Activated CD4-positive, alpha-beta T cell treated with anti-CD3 and anti-CD28 coated beads, Interleukin-2, amount 50 U/mL, for 4 hours (primary cell): ENCODE measurements around the gene FXYD5.
"Not testable (repeated sequence)": the region's sequence is repeated elsewhere in the genome, so short reads cannot be mapped to it uniquely, and the experiment has no call there.

Experiments
- DNase-seq, 2 experiments: peaks; one replicate each; pipeline ENCODE4 v3.0.0-alpha.2; 2020

Gene FXYD5

GRCh38 chr19:35194012-35194984, 39.8 kb downstream of the FXYD5 start:
- DNase-seq: no peak

- DNase-seq: no peak
Observed at GRCh38 chr19:35195830-35196229, 41.3 kb downstream of the FXYD5 start.

- not testable (repeated sequence) for DNase-seq
Observed at GRCh38 chr19:35196861-35197260, 42.3 kb downstream of the FXYD5 start.

GRCh38 chr19:35199481-35199880, 44.9 kb downstream of the FXYD5 start:
- no peak for DNase-seq

- DNase-seq: no peak
Observed at GRCh38 chr19:35202722-35203688, 48.5 kb downstream of the FXYD5 start.

- no peak for DNase-seq
Observed at GRCh38 chr19:35204799-35205732, 50.5 kb downstream of the FXYD5 start.

GRCh38 chr19:35205733-35206323, 51.3 kb downstream of the FXYD5 start:
- no peak for DNase-seq

GRCh38 chr19:35206379-35206778, 51.8 kb downstream of the FXYD5 start:
- DNase-seq: peak; percentile 40

GRCh38 chr19:35206855-35207254, 52.3 kb downstream of the FXYD5 start:
- no peak for DNase-seq

- DNase-seq: peak in 1 of 2 experiments; percentile 22
Observed at GRCh38 chr19:35207391-35207871, 52.9 kb downstream of the FXYD5 start.

- DNase-seq: no peak
Observed at GRCh38 chr19:35208121-35208520, 53.6 kb downstream of the FXYD5 start.

GRCh38 chr19:35209646-35210045, 55.1 kb downstream of the FXYD5 start:
- DNase-seq: no peak

GRCh38 chr19:35211545-35212230, 57.2 kb downstream of the FXYD5 start:
- peak; percentile 43 to 49 for DNase-seq

- DNase-seq: no peak
Observed at GRCh38 chr19:35212241-35212640, 57.7 kb downstream of the FXYD5 start.

- DNase-seq: peak; percentile 55 to 61
Observed at GRCh38 chr19:35213663-35214632, 59.4 kb downstream of the FXYD5 start.

GRCh38 chr19:35214766-35215422, 60.4 kb downstream of the FXYD5 start:
- DNase-seq: no peak

- no peak for DNase-seq
Observed at GRCh38 chr19:35216016-35216832, 61.7 kb downstream of the FXYD5 start.
